Head of caudate nucleus (tissue), 42 donors: ENCODE data around the gene SLC7A6.
A peak's percentile ranks its signal among the peaks of the same experiment; 100 is the strongest.

ENCODE experiments used
- DNase-seq, 42 donors: peaks; one replicate each; pipeline versions ENCODE4 v3.0.0 to v3.0.0-alpha.2; 2020 to 2021; ENCODE audit warnings: mixed read lengths in 7 of 42
- intact Hi-C: fragments of 100-400 bp; cut with DNase I; formaldehyde crosslinking; loops from one replicate; pipeline ENCODE4 v1.15.0; 2022

Gene SLC7A6

GRCh38 chr16:68247932-68248331, 16.4 kb upstream of the SLC7A6 start:
- intact Hi-C loops: loop anchor here (5.0 kb wide), 2 partner anchors 64 to 84 kb away; partner anchors contain the start of genes PRMT7 and SLC7A6OS
- no peak for DNase-seq

- intact Hi-C loops: loop anchor here (5.0 kb wide), 2 partner anchors 63 to 83 kb away; partner anchors contain the start of genes PRMT7 and SLC7A6OS
- DNase-seq: no peak
Measured at GRCh38 chr16:68249371-68249770, 15.0 kb upstream of the SLC7A6 start.

- DNase-seq: no peak
- intact Hi-C loops: no loop called here
Measured at GRCh38 chr16:68250951-68251350, 13.4 kb upstream of the SLC7A6 start.

GRCh38 chr16:68251832-68252231, 12.5 kb upstream of the SLC7A6 start:
- intact Hi-C loops: no loop called here
- DNase-seq: no peak

- intact Hi-C loops: no loop called here
- DNase-seq: no peak
Measured at GRCh38 chr16:68252383-68252782, 11.9 kb upstream of the SLC7A6 start.

GRCh38 chr16:68253721-68254120, 10.6 kb upstream of the SLC7A6 start:
- DNase-seq: no peak
- intact Hi-C loops: no loop called here

- DNase-seq: no peak
- intact Hi-C loops: no loop called here
Measured at GRCh38 chr16:68255712-68256111, 8.6 kb upstream of the SLC7A6 start.

- DNase-seq: no peak
- intact Hi-C loops: no loop called here
Measured at GRCh38 chr16:68257251-68257905, 6.9 kb upstream of the SLC7A6 start.

GRCh38 chr16:68257906-68258800, 6.2 kb upstream of the SLC7A6 start:
- intact Hi-C loops: no loop called here
- DNase-seq: no peak

- no peak for DNase-seq
- intact Hi-C loops: no loop called here
Measured at GRCh38 chr16:68259007-68259825, 5.1 kb upstream of the SLC7A6 start.

GRCh38 chr16:68263559-68264127, 683 bp upstream of the SLC7A6 start:
- no peak for DNase-seq
- intact Hi-C loops: no loop called here

GRCh38 chr16:68265078-68265920, 973 bp downstream of the SLC7A6 start:
- intact Hi-C loops: no loop called here
- DNase-seq: peak in 32 of 42 donors; percentile 13 to 62 (median 37)

GRCh38 chr16:68267612-68268405, 3.5 kb downstream of the SLC7A6 start:
- no peak for DNase-seq
- intact Hi-C loops: no loop called here

GRCh38 chr16:68269793-68270192, 5.5 kb downstream of the SLC7A6 start:
- intact Hi-C loops: no loop called here
- no peak for DNase-seq

- no peak for DNase-seq
- intact Hi-C loops: no loop called here
Measured at GRCh38 chr16:68270353-68270752, 6.0 kb downstream of the SLC7A6 start.

- intact Hi-C loops: no loop called here
Measured at GRCh38 chr16:68272507-68273209, 8.3 kb downstream of the SLC7A6 start.

GRCh38 chr16:68273459-68273858, 9.1 kb downstream of the SLC7A6 start:
- intact Hi-C loops: no loop called here
- DNase-seq: no peak

More at GRCh38 chr16:68272507-68273209, 8.3 kb downstream of the SLC7A6 start:
- DNase-seq: no peak
